Spinal cord (tissue), 10 donors: ENCODE data around the gene PRKCE. TPM values are rescaled to one million over a fixed set of nuclear protein-coding genes. Genes with fewer than 3 reads are reported as not detected.

Experiments used
- DNase-seq, 6 donors: peaks; one replicate each; pipeline versions ENCODE4 v3.0.0 to v3.0.0-alpha.2; 2013 to 2015; ENCODE audit warnings: low spot score in 6 of 6, low read depth in 4 of 6
- H3K27ac ChIP-seq: one replicate; pipeline ENCODE4 v1.5.1; 2013; ENCODE audit warnings: low read depth, low read length, control low read depth
- H3K27me3 ChIP-seq: one replicate; pipeline ENCODE4 v1.6.1; 2013; ENCODE audit warnings: low read length; ENCODE audit not compliant: control insufficient read depth, insufficient read depth
- H3K36me3 ChIP-seq: one replicate; pipeline ENCODE4 v1.6.1; 2013; ENCODE audit warnings: low read length; ENCODE audit not compliant: control insufficient read depth, insufficient read depth
- H3K4me1 ChIP-seq: one replicate; pipeline ENCODE4 v1.6.1; 2013; ENCODE audit warnings: low read length; ENCODE audit not compliant: control insufficient read depth, insufficient read depth
- H3K4me3 ChIP-seq: one replicate; pipeline ENCODE4 v1.5.1; 2013; ENCODE audit warnings: low read depth, low read length, control low read depth
- H3K9me3 ChIP-seq: one replicate; pipeline ENCODE4 v1.6.1; 2013; ENCODE audit warnings: low read length; ENCODE audit not compliant: control insufficient read depth, insufficient read depth
- WGBS: methylation state at CpG from one replicate; pipeline ENCODE4 v1.1.5; 2013; ENCODE audit warnings: missing lambda C conversion rate; ENCODE audit not compliant: insufficient coverage; 5-methylcytosine and 5-hydroxymethylcytosine counted together
- polyA plus RNA-seq, 2 donors: library from polyadenylated mRNA; unstranded; fragments of 120-200 nt; gene quantifications; one replicate each; pipeline ENCODE4 v1.2.1, GENCODE V29; 2013; ENCODE audit not compliant: insufficient read length in 2 of 2
- total RNA-seq, 2 donors: library from RNA; depleted of rRNA in 1 of 2; stranded (reverse); fragments of 120-200 nt in 1 of 2; fragments of >200 nt in 1 of 2; gene quantifications; one replicate each; pipeline versions ENCODE4 v1.2.3 to v1.2.4, GENCODE V29; 2013 to 2014
- donor health status: healthy.

PRKCE gene
- total and polyA plus RNA-seq, 4 donors: 22.9 to 48.5 (median 37.4) TPM

DNA sequence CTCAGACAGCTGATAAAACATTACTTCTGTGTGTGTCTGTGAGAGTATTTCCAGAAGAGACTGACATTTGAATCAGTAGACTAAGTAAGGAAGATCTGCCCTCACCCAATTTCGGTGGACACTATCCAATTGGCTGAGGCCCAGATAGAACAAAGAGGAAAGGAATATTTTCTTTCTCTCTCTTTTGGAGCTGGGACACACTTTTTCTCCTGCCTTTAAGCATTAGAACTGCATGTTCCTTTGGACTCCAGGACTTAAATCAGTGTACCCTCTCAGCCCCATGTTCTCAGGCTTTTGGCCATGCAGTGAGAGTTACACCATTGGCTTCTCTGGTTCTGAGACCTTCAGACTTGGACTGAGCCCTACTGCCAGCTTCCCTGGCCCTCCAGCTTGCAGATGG lies 37.1 kb upstream of the PRKCE start:
- WGBS: 86% methylated on average over 1 of the region's 1 CpG
- H3K9me3 ChIP-seq: no peaks in the 10 kb centered on the region
- H3K27ac ChIP-seq: no peak overlapping the region

DNA sequence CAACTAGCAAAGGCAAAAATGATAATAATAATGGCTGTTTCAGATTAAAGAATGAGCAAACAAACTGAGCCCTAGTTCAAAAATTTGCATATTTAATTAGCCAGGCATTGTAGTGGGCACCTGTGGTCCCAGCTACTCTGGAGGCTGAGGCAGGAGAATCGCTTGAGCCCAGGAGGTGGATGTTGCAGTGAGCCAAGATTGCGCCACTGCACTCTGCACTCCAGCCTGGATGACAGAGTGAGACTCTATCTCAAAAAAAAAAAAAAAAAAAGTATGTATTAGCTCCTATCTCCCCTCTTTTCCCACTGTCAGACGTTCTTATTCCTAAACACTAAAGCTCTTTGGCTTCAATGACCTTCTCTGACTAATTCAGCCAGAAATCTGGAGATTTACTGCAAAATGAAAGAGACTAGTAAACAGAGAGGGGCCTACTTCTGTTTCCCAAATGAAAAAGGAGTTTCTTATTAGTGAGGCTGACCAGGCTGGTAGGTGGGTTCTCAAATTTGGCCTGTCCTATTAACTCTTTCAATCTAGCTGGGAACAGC lies 36.5 kb upstream of the PRKCE start:
- Histone ChIP-seq H3K4me1 (no peaks in the 10 kb centered on the region), H3K4me3 (no peak overlapping the region), H3K36me3 (no peaks in the 10 kb centered on the region), H3K27ac (no peak overlapping the region), H3K27me3 (no peaks in the 10 kb centered on the region), H3K9me3 (no peaks in the 10 kb centered on the region)
- no CpG with 5 or more reads among the region's 3 CpGs for WGBS
- no peak for DNase-seq

More for the DNA sequence above, 37.1 kb upstream of the PRKCE start:
- Histone ChIP-seq H3K36me3 (no peaks in the 10 kb centered on the region), H3K4me1 (no peaks in the 10 kb centered on the region), H3K4me3 (no peak overlapping the region), H3K27me3 (no peaks in the 10 kb centered on the region)
- DNase-seq: peak in 1 of 6 donors; percentile 13

DNA sequence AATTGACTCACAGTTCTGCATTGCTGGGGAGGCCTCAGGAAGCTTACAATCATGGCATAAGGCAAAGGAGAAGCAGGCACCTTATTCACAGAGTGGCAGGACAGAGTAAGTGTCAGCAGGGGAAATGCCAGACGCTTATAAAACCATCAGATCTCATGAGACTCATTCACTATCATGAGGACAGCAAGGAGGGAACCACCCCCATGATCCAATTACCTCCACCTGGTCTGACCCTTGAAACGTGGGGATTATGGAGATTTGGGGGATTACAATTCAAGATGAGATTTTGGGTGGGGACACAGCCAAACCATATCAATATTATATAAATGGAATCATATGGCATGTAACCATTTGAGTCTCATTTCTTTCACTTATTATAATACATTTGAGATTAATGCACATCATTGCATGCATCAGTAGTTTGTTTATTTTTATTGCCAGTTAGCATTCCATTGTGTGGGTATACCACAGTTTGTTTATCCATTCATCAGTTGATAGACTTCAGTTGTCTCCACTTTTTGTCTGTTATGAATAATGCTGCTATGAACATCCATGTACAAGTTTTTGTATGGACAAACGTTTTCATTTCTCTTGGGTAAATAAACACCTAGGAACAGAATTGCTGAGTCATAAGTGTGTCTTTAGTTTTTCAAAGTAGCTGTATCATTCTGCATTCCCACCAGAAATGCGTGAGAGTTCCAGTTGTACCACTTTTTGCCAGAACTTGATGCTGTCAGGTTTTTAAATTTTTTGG lies 34.6 kb upstream of the PRKCE start:
- Histone ChIP-seq H3K36me3 (no peaks in the 10 kb centered on the region), H3K27ac (no peak overlapping the region), H3K9me3 (no peaks in the 10 kb centered on the region), H3K4me1 (no peaks in the 10 kb centered on the region), H3K4me3 (no peak overlapping the region), H3K27me3 (no peaks in the 10 kb centered on the region)
- WGBS: no CpG with 5 or more reads among the region's 4 CpGs
- DNase-seq: no peak

DNA sequence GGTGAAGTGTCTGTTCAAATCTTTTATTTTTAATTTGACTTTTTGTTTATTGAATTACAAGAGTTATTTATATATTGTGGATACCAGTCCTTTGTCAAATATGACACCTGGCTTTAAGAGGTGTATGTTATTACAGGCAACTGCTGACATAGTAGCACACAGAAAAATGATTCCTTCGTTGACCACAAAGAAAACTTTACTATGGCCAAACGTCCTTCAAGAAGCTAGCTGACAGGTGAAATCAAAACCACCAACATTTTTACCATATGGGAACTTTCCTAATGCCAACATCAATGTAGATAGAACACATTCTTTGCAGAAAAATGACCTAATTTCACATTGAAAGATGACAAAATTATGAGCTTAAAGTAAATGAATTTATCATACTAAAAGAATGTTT lies 34.0 kb upstream of the PRKCE start:
- H3K27ac ChIP-seq: no peak overlapping the region
- H3K4me1 ChIP-seq: no peaks in the 10 kb centered on the region
- H3K4me3 ChIP-seq: no peak overlapping the region
- 60% methylated on average over 1 of the region's 2 CpGs for WGBS
- H3K36me3 ChIP-seq: no peaks in the 10 kb centered on the region
- H3K27me3 ChIP-seq: no peaks in the 10 kb centered on the region
- no peaks in the 10 kb centered on the region for H3K9me3 ChIP-seq
- DNase-seq: no peak

DNA sequence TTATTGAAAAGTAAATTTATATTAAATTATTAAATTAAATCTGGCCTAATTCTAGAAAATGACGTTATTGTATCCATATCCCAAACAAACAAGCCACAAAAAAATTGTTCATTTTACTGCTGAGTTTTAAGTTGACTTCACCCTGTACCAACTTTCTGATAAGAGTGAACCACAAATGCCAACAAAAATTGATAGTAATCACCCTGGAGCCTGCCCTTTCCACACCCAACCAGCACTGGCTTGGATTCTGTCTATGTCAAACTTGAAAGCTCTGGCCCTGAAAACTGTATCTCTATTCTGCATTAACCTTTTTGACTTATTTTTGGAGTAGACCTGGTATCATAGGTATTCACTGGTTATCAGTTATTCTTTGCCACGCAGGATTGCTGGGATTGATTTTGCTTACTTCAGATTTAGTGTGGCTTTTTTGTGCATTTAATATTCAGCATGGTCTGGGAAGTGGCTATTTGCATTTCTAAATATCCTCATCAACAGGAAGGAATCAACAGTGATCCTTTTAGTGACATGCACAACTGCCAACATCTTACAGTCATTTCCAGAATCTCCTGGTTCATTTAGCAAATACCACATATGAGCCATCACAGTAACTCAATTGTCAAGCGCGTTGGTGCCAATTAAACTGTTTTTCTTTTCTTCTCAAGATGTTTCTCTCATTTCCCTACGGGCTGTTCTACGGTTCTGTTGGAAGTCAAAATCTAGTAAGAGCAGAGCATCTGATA lies 29.0 kb upstream of the PRKCE start:
- no peaks in the 10 kb centered on the region for H3K27me3 ChIP-seq
- DNase-seq: no peak
- no peak overlapping the region for H3K4me3 ChIP-seq
- H3K36me3 ChIP-seq: no peaks in the 10 kb centered on the region
- H3K4me1 ChIP-seq: no peaks in the 10 kb centered on the region
- no peaks in the 10 kb centered on the region for H3K9me3 ChIP-seq
- H3K27ac ChIP-seq: no peak overlapping the region
- WGBS: 100% methylated on average over 1 of the region's 6 CpGs

DNA sequence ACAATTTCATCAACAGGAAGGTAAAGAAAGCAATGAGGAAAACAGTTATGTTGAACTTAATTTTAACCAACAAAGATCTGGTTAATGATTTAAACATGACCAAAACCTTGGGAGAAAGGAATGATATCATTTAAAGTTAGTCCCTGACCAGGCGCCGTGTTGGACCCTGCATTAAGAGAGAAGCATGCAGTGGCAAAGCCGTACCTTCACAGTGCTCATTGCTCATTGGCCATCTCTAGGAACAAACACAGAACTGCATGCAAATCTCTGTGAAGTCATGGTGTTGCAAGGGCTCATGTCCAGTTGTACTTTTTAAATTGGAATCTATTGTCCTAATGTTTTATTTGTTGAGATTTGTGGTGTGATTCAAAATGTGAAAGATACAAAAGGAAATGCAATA lies 28.4 kb upstream of the PRKCE start:
- H3K9me3 ChIP-seq: no peaks in the 10 kb centered on the region
- DNase-seq: no peak
- 100% methylated on average over 1 of the region's 3 CpGs for WGBS
- no peaks in the 10 kb centered on the region for H3K27me3 ChIP-seq
- no peak overlapping the region for H3K27ac ChIP-seq
- no peaks in the 10 kb centered on the region for H3K36me3 ChIP-seq
- no peaks in the 10 kb centered on the region for H3K4me1 ChIP-seq
- no peak overlapping the region for H3K4me3 ChIP-seq

DNA sequence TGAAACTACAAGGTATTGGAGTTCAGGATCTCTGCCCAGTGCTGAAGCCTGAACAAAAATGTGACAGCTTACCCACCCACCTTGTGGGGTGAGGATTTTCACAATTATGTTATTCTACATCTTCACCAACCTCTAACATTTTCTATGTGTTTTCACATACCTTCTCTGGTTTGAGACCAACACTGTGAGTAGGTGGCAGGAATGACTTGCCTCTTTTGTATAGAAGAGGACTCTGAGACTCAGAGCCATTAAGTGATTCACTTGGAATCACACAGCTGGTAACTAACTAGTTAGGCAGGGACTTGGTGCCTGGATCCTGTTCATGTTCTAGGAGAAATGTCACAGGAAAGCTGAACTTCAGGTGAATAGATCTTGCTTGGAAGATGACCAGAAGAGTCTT lies 25.7 kb upstream of the PRKCE start:
- DNase-seq: no peak
- H3K4me3 ChIP-seq: no peak overlapping the region

DNA sequence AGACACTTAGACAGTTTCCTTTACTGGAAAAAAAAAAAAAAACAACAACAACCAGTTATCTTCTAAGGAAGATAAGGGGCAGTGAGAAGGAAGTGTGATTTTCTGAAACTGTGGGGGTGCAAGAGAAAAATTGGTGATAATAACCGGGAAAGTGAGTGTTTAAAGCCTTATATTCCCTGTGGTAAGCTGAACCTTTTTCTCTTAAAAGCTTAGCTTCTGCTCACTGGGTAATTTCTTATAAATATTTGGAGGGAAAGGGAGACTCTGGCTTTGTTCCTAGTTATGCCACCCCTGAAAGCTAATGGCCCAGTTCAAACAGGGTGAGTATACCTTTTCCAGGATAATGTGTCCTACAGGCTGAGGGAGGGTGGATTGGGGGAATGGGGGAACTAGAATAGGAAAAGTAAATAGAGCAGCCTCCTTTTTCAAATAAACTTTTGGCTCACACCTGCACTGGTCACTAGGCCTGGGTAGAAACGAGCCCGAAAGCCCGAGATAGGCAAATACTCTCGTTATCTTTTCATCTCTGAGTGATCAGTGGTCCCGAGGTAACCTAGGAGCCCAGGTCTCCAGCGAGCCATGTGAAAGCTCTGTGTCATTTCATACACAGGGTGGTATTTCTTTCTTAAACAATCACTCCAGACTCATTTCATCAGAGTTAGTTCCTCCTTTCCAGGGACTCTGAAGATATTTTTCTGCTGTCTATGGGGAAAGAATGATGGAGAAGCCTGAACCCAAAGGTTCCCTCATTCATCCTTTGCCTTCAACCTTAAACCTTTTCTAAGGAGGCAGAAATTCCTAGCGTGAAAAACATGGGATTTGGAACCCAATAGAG lies 24.9 kb upstream of the PRKCE start:
- Histone ChIP-seq H3K9me3 (no peaks in the 10 kb centered on the region), H3K27me3 (no peaks in the 10 kb centered on the region), H3K4me1 (no peaks in the 10 kb centered on the region), H3K4me3 (no peak overlapping the region), H3K27ac (no peak overlapping the region), H3K36me3 (no peaks in the 10 kb centered on the region)
- DNase-seq: no peak
- WGBS: 83% methylated on average over 5 of the region's 8 CpGs

More for the DNA sequence above, 25.7 kb upstream of the PRKCE start:
- Histone ChIP-seq H3K4me1 (no peaks in the 10 kb centered on the region), H3K36me3 (no peaks in the 10 kb centered on the region), H3K27ac (no peak overlapping the region), H3K9me3 (no peaks in the 10 kb centered on the region), H3K27me3 (no peaks in the 10 kb centered on the region)

DNA sequence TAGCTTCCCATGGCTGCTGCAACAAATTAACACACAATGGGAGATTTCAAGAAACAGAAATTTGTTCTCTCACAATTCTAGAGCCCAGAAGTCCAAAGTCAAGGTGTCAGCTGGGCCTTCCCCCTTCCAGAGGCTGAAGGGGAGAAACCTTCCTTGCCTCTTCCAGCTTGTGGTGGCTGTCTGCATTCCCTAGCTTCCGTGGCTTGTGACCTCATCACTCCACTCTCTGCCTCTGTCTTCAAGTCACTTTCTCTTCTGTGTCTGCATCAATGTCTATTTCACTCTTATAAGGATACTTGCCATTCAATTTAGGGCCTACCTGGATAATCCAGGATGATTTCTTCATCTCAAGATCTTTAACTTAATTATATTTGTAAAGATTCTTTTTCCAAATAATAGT lies 23.6 kb upstream of the PRKCE start:
- WGBS: 80% methylated on average over 1 of the region's 1 CpG
- Histone ChIP-seq H3K27me3 (no peaks in the 10 kb centered on the region), H3K4me3 (no peak overlapping the region), H3K27ac (no peak overlapping the region), H3K36me3 (no peaks in the 10 kb centered on the region), H3K9me3 (no peaks in the 10 kb centered on the region), H3K4me1 (no peaks in the 10 kb centered on the region)
- no peak for DNase-seq
